ENCODE measurements around the gene UBE2M.

GRCh38 chr19:58521651-58522050 is 36.8 kb downstream of the UBE2M start:
- TF ChIP-seq CTCF (IDR thresholded peaks at IDR 0.05), result no peak
- no peak for TF ChIP-seq EP300 (IDR thresholded peaks at IDR 0.05)
